NCI-H146 treated with DMSO at 0.1 percent for 48 hours (cell line): Measurements from ENCODE around the gene DPH7.
A peak's percentile ranks its signal among the peaks of the same experiment; 100 is the strongest.
"Not testable (repeated sequence)": the region's sequence is repeated elsewhere in the genome, so short reads cannot be mapped to it uniquely, and the experiment has no call there.

ENCODE experiments used
- DNase-seq: peaks from one replicate; lab custom pipeline; 2025; ENCODE audit not compliant: unreplicated experiment; lab: John Stamatoyannopoulos, UW

Gene DPH7

GRCh38 chr9:137606734-137607138, 28.0 kb upstream of the DPH7 start:
- DNase-seq = no peak

GRCh38 chr9:137606005-137606621, 27.4 kb upstream of the DPH7 start:
- peak; percentile 26 for DNase-seq

- peak; percentile 40 for DNase-seq
These were observed 26.6 kb upstream of the DPH7 start, which contains the start of gene ARRDC1 for GRCh38 chr9:137605121-137606004. Gene ARRDC1 (plus strand): TSS chr9:137605686. CDS start chr9:137605718, 32 bp downstream.

GRCh38 chr9:137604345-137605086, 25.8 kb upstream of the DPH7 start:
- DNase-seq = no peak

- no peak for DNase-seq
These were observed 25.2 kb upstream of the DPH7 start for GRCh38 chr9:137603879-137604278.

GRCh38 chr9:137602661-137603060, 23.9 kb upstream of the DPH7 start:
- no peak for DNase-seq

- DNase-seq = no peak
These were observed 20.2 kb upstream of the DPH7 start for GRCh38 chr9:137598943-137599342.

GRCh38 chr9:137596577-137596976, 17.9 kb upstream of the DPH7 start:
- not testable (repeated sequence) for DNase-seq

GRCh38 chr9:137593176-137593575, 14.5 kb upstream of the DPH7 start:
- DNase-seq = no peak

- no peak for DNase-seq
These were observed 14.0 kb upstream of the DPH7 start for GRCh38 chr9:137592767-137593166.

GRCh38 chr9:137590469-137591383, 12.0 kb upstream of the DPH7 start, which contains the start of gene ZMYND19:
Gene ZMYND19 (minus strand): TSS chr9:137590512. CDS start chr9:137590263, 249 bp downstream.
- peak; percentile 39 for DNase-seq

- DNase-seq = no peak
These were observed 11.4 kb upstream of the DPH7 start for GRCh38 chr9:137590123-137590468.

- DNase-seq = no peak
These were observed 10.9 kb upstream of the DPH7 start for GRCh38 chr9:137589441-137590122.

GRCh38 chr9:137588891-137589290, 10.2 kb upstream of the DPH7 start:
- no peak for DNase-seq

GRCh38 chr9:137588311-137588710, 9.6 kb upstream of the DPH7 start:
- DNase-seq = no peak

- DNase-seq = no peak
These were observed 8.1 kb upstream of the DPH7 start for GRCh38 chr9:137586854-137587253.

- DNase-seq = no peak
These were observed 5.2 kb upstream of the DPH7 start for GRCh38 chr9:137583957-137584356.

GRCh38 chr9:137583347-137583746, 4.6 kb upstream of the DPH7 start:
- no peak for DNase-seq

GRCh38 chr9:137582286-137582860, 3.6 kb upstream of the DPH7 start:
- no peak for DNase-seq
